H9 (cell line): Measurements from ENCODE around the gene EIF4E3. TPM values are rescaled to one million over a fixed set of nuclear protein-coding genes. Genes with fewer than 3 reads are reported as not detected.

Source experiments
- DNase-seq: peaks from one replicate; pipeline ENCODE4 v3.0.0-alpha.2; 2017
- H2AFZ ChIP-seq: one replicate; pipeline ENCODE4 v1.6.1; 2013; ENCODE audit warnings: mild to moderate bottlenecking, low read length, control low read depth, moderate library complexity
- H2AK5ac ChIP-seq: 2 replicates; pipeline ENCODE4 v1.6.1; 2013; ENCODE audit warnings: low read length, control low read depth, mixed read lengths; ENCODE audit not compliant: insufficient read length
- H2BK120ac ChIP-seq: one replicate; pipeline ENCODE4 v1.6.1; 2013; ENCODE audit warnings: low read depth, mild to moderate bottlenecking, low read length, control low read depth, inconsistent platforms; ENCODE audit not compliant: poor library complexity, severe bottlenecking
- H2BK12ac ChIP-seq: 2 replicates; pipeline ENCODE4 v1.6.1; 2013; ENCODE audit warnings: low read length, control low read depth, mixed read lengths, low read depth; ENCODE audit not compliant: insufficient read length
- H2BK15ac ChIP-seq: 2 replicates; pipeline ENCODE4 v1.6.1; 2013; ENCODE audit warnings: low read depth, low read length, control low read depth
- H2BK20ac ChIP-seq: one replicate; pipeline ENCODE4 v1.6.1; 2013; ENCODE audit warnings: low read depth, mild to moderate bottlenecking, low read length, control low read depth, inconsistent platforms; ENCODE audit not compliant: poor library complexity, severe bottlenecking
- H2BK5ac ChIP-seq: 2 replicates; pipeline ENCODE4 v1.6.1; 2013; ENCODE audit warnings: low read length, control low read depth, mixed read lengths; ENCODE audit not compliant: insufficient read length
- H3K14ac ChIP-seq: 2 replicates; pipeline ENCODE4 v1.6.1; 2013; ENCODE audit warnings: low read length, control low read depth; ENCODE audit not compliant: insufficient read depth
- H3K18ac ChIP-seq: 2 replicates; pipeline ENCODE4 v1.6.1; 2013; ENCODE audit warnings: low read depth, mild to moderate bottlenecking, mixed read lengths, low read length, control low read depth; ENCODE audit not compliant: insufficient read length
- H3K23ac ChIP-seq: 2 replicates; pipeline ENCODE4 v1.6.1; 2013; ENCODE audit warnings: low read length, control low read depth, mixed read lengths, low read depth; ENCODE audit not compliant: insufficient read length
- H3K23me2 ChIP-seq: 2 replicates; pipeline ENCODE4 v1.6.1; 2013; ENCODE audit warnings: low read depth, mild to moderate bottlenecking, mixed read lengths, low read length, control low read depth; ENCODE audit not compliant: insufficient read length, poor library complexity, severe bottlenecking
- H3K27ac ChIP-seq: 2 replicates; pipeline ENCODE4 v1.5.1; 2013; ENCODE audit warnings: low read length, control low read depth, mixed read lengths, low read depth; ENCODE audit not compliant: insufficient read length
- H3K27me3 ChIP-seq: 2 replicates; pipeline ENCODE4 v1.6.1; 2013; ENCODE audit warnings: low read length, control low read depth, inconsistent platforms; ENCODE audit not compliant: insufficient read depth
- H3K4ac ChIP-seq: 2 replicates; pipeline ENCODE4 v1.6.1; 2013; ENCODE audit warnings: low read depth, mild to moderate bottlenecking, control low read depth, inconsistent platforms, low read length, moderate library complexity
- H3K4me1 ChIP-seq: 2 replicates; pipeline ENCODE4 v1.6.1; 2013; ENCODE audit warnings: low read length, control low read depth, inconsistent platforms; ENCODE audit not compliant: insufficient read depth
- H3K4me2 ChIP-seq: 2 replicates; pipeline ENCODE4 v1.6.1; 2013; ENCODE audit warnings: low read length, control low read depth, mixed read lengths; ENCODE audit not compliant: insufficient read length, insufficient read depth
- H3K56ac ChIP-seq: 2 replicates; pipeline ENCODE4 v1.6.1; 2013; ENCODE audit warnings: low read depth, mild to moderate bottlenecking, mixed read lengths, low read length, control low read depth; ENCODE audit not compliant: insufficient read length
- H3K79me1 ChIP-seq: 2 replicates; pipeline ENCODE4 v1.6.1; 2013; ENCODE audit warnings: low read depth, mild to moderate bottlenecking, moderate library complexity, low read length, control low read depth, inconsistent platforms; ENCODE audit not compliant: insufficient read depth, poor library complexity, severe bottlenecking
- H3K79me2 ChIP-seq: 2 replicates; pipeline ENCODE4 v1.6.1; 2013; ENCODE audit warnings: low read length, control low read depth, inconsistent platforms; ENCODE audit not compliant: insufficient read depth
- H3K9ac ChIP-seq: 2 replicates; pipeline ENCODE4 v1.6.1; 2013; ENCODE audit warnings: low read length, control low read depth, mixed read lengths; ENCODE audit not compliant: insufficient read length; ENCODE audit errors: extremely low read depth
- H3K9me3 ChIP-seq: one replicate; pipeline ENCODE4 v1.6.1; 2013; ENCODE audit warnings: low read depth, low read length, inconsistent platforms; ENCODE audit not compliant: control insufficient read depth
- H3T11ph ChIP-seq: one replicate; pipeline ENCODE4 v1.6.1; 2013; ENCODE audit warnings: mild to moderate bottlenecking, low read length, control low read depth, inconsistent platforms
- H4K20me1 ChIP-seq: one replicate; pipeline ENCODE4 v1.6.1; 2013; ENCODE audit not compliant: control insufficient read depth, insufficient read length, insufficient read depth
- H4K5ac ChIP-seq: 2 replicates; pipeline ENCODE4 v1.6.1; 2013; ENCODE audit warnings: low read depth, mild to moderate bottlenecking, mixed read lengths, low read length, control low read depth; ENCODE audit not compliant: insufficient read length
- H4K8ac ChIP-seq: replicated peaks from 2 replicates; pipeline ENCODE4 v1.6.1; 2013; ENCODE audit warnings: low read length, control low read depth, mixed read lengths, low read depth; ENCODE audit not compliant: insufficient read length
- H4K91ac ChIP-seq: 2 replicates; pipeline ENCODE4 v1.6.1; 2013; ENCODE audit warnings: low read depth, mild to moderate bottlenecking, moderate library complexity, mixed read lengths, low read length, control low read depth; ENCODE audit not compliant: insufficient read length
- H3K27ac Mint-ChIP-seq, 3 experiments: 2 replicates in 2 of 3; 3 replicates in 1 of 3; pipeline ENCODE4 v1.8.0; 2020 to 2021; ENCODE audit warnings: mixed read lengths in 3 of 3, mild to moderate bottlenecking in 1 of 3, moderate library complexity in 1 of 3
- H3K27me3 Mint-ChIP-seq: 2 replicates; pipeline ENCODE4 v1.8.0; 2021; ENCODE audit warnings: low read depth, mild to moderate bottlenecking, moderate library complexity, mixed read lengths
- H3K36me3 Mint-ChIP-seq, 3 experiments: 2 replicates in 2 of 3; 3 replicates in 1 of 3; pipeline ENCODE4 v1.8.0; 2020 to 2021; ENCODE audit warnings: low read depth in 3 of 3, mixed read lengths in 3 of 3; ENCODE audit not compliant: insufficient read depth in 1 of 3
- H3K4me1 Mint-ChIP-seq, 2 experiments: 2 replicates each; pipeline ENCODE4 v1.8.0; 2020; ENCODE audit warnings: mixed read lengths in 2 of 2
- H3K4me3 Mint-ChIP-seq, 2 experiments: 2 replicates in 1 of 2; 3 replicates in 1 of 2; pipeline ENCODE4 v1.8.0; 2020 to 2021; ENCODE audit warnings: mild to moderate bottlenecking in 2 of 2, mixed read lengths in 2 of 2, moderate library complexity in 1 of 2
- H3K9me3 Mint-ChIP-seq, 2 experiments: 2 replicates in 1 of 2; 3 replicates in 1 of 2; pipeline ENCODE4 v1.8.0; 2020; ENCODE audit warnings: mild to moderate bottlenecking in 2 of 2, mixed read lengths in 2 of 2, moderate library complexity in 1 of 2
- CTCF ChIP-seq: fragments of 200-600 bp; sonication (generic); conservative IDR thresholded peaks from 3 replicates; pipeline ENCODE4 v1.8.0; 2021; ENCODE audit warnings: antibody characterized with exemption, mild to moderate bottlenecking
- total RNA-seq: library from RNA; stranded (reverse); gene quantifications from 2 replicates; pipeline ENCODE4 v1.2.1, GENCODE V29; 2021

The EIF4E3 gene
- total RNA-seq, 1 experiment from 2014 or later, result 12.9 TPM

GRCh38 chr3:71625676-71626075 is 99.5 kb downstream of the EIF4E3 start:
- no peak overlapping the region for H2BK15ac ChIP-seq
- H3K27ac ChIP-seq, result no peak overlapping the region
- no peaks in the 10 kb centered on the region for H3K23me2 ChIP-seq
- H2BK5ac ChIP-seq, result no peak overlapping the region
- no peaks in the 10 kb centered on the region for H3K79me1 ChIP-seq
- H2BK20ac ChIP-seq, result no peak overlapping the region
- no peak overlapping the region for H2BK120ac ChIP-seq
- H2AK5ac ChIP-seq, result no peak overlapping the region
- H3K4me1 ChIP-seq, result no peaks in the 10 kb centered on the region
- peaks cover 7 to 11% of the 10 kb centered on the region in 2 experiments for H3K4me1 Mint-ChIP-seq
- no peak for DNase-seq
- no peak overlapping the region for H3K14ac ChIP-seq
- no peaks in the 10 kb centered on the region; a peak in 1 of 7 replicates for H3K36me3 Mint-ChIP-seq
- H3K9me3 Mint-ChIP-seq, result no peaks in the 10 kb centered on the region
- H3K27ac Mint-ChIP-seq, result no peak overlapping the region
- no peak overlapping the region for H3K4me3 Mint-ChIP-seq
- H4K91ac ChIP-seq, result no peak overlapping the region
- H4K8ac ChIP-seq, result no peak overlapping the region
- no peak overlapping the region for H3T11ph ChIP-seq
- no peak overlapping the region for H2AFZ ChIP-seq
- H3K27me3 Mint-ChIP-seq, result peaks cover 5% of the 10 kb centered on the region; the same call in 1 of the 2 replicates
- TF ChIP-seq CTCF, result no peak
- H3K9ac ChIP-seq, result no peak overlapping the region
- H3K79me2 ChIP-seq, result no peaks in the 10 kb centered on the region
- H4K20me1 ChIP-seq, result no peaks in the 10 kb centered on the region
- no peaks in the 10 kb centered on the region for H3K27me3 ChIP-seq
- H3K4ac ChIP-seq, result no peak overlapping the region
- no peak overlapping the region for H4K5ac ChIP-seq
- no peaks in the 10 kb centered on the region for H3K9me3 ChIP-seq
- no peak overlapping the region for H2BK12ac ChIP-seq
- no peak overlapping the region for H3K56ac ChIP-seq
- H3K18ac ChIP-seq, result no peak overlapping the region
- H3K4me2 ChIP-seq, result no peak overlapping the region
- H3K23ac ChIP-seq, result no peak overlapping the region

Other genes starting within 250 kb of the EIF4E3 start
- 71.3 and 75.3 TPM in 2 replicates for gene FOXP1, start 141.7 kb downstream of the EIF4E3 start, total RNA-seq
- gene GPR27, start 28.5 kb upstream of the EIF4E3 start, total RNA-seq, result 15.5 and 17.7 TPM in 2 replicates
- gene PROK2, start 59.7 kb upstream of the EIF4E3 start, total RNA-seq, result 1.4 and 1.7 TPM in 2 replicates